ENCODE results near the gene AHCYL1. TPM values are rescaled to one million over a fixed set of nuclear protein-coding genes. Genes with fewer than 3 reads are reported as not detected.

Gene AHCYL1
- total and polyA plus RNA-seq, 7 donors: 42.6 to 76.7 (median 58.2) TPM

GRCh38 chr1:109991400-109991925 is 6.9 kb downstream of the AHCYL1 start:
- 90 to 95% methylated on average over 5 of the region's 5 CpGs for WGBS, 2 donors
- TF ChIP-seq POLR2AphosphoS5 (IDR thresholded peaks at IDR 0.05) (no peak), POLR2A (IDR thresholded peaks at IDR 0.05) (no peak), EP300 (IDR thresholded peaks at IDR 0.05) (no peak), CTCF (IDR thresholded peaks at IDR 0.05) (no peak)
- H3K36me3 ChIP-seq: no peaks in the 10 kb centered on the region
- intact Hi-C loops (cut with DNase I): no loop called here
- peaks cover 0 to 96% (median 83%) of the 10 kb centered on the region in 4 donors for H3K4me1 ChIP-seq
- no peaks in the 10 kb centered on the region for H3K27me3 ChIP-seq
- H3K4me3 ChIP-seq: no peak overlapping the region
- DNase-seq: no peak
- H3K9me3 ChIP-seq: no peaks in the 10 kb centered on the region
- peak overlapping the region; percentile 23 to 81 (median 76) for H3K27ac ChIP-seq

- peaks cover 0 to 96% (median 81%) of the 10 kb centered on the region in 4 donors for H3K4me1 ChIP-seq
- peak in 2 of 4 donors; percentile 10 to 15 for TF ChIP-seq POLR2AphosphoS5 (IDR thresholded peaks at IDR 0.05)
- TF ChIP-seq CTCF (IDR thresholded peaks at IDR 0.05): no peak
These were observed 9.3 kb downstream of the AHCYL1 start for GRCh38 chr1:109993885-109994284.

GRCh38 chr1:109994654-109995053 is 10.1 kb downstream of the AHCYL1 start:
- Histone ChIP-seq H3K9me3 (no peaks in the 10 kb centered on the region), H3K27ac (peak overlapping the region; percentile 74 to 81 (median 79)), H3K27me3 (no peaks in the 10 kb centered on the region), H3K36me3 (no peaks in the 10 kb centered on the region), H3K4me1 (peaks cover 0 to 96% (median 81%) of the 10 kb centered on the region in 4 donors), H3K4me3 (no peak overlapping the region)
- intact Hi-C loops (cut with DNase I): no loop called here
- DNase-seq: no peak
- 24 to 58% methylated on average over 1 of the region's 1 CpG for WGBS, 2 donors
- TF ChIP-seq POLR2AphosphoS5 (IDR thresholded peaks at IDR 0.05) (peak in 3 of 4 donors; percentile 9 to 51 (median 24)), POLR2A (IDR thresholded peaks at IDR 0.05) (no peak), EP300 (IDR thresholded peaks at IDR 0.05) (peak in 2 of 4 donors; percentile 11 to 26), CTCF (IDR thresholded peaks at IDR 0.05) (no peak)

More at GRCh38 chr1:109993885-109994284, 9.3 kb downstream of the AHCYL1 start:
- H3K9me3 ChIP-seq: no peaks in the 10 kb centered on the region
- WGBS, 2 donors: 11 to 45% methylated on average over 3 of the region's 3 CpGs
- H3K27me3 ChIP-seq: no peaks in the 10 kb centered on the region
- peak overlapping the region; percentile 74 to 81 (median 79) for H3K27ac ChIP-seq
- no peaks in the 10 kb centered on the region for H3K36me3 ChIP-seq
- intact Hi-C loops (cut with DNase I): no loop called here
- H3K4me3 ChIP-seq: peak overlapping the region in 1 of 4 donors; percentile 9
- no peak for DNase-seq

GRCh38 chr1:109995536-109995935 is 11.0 kb downstream of the AHCYL1 start:
- DNase-seq: no peak
- no peak overlapping the region for H3K4me3 ChIP-seq
- no peak for TF ChIP-seq POLR2AphosphoS5 (IDR thresholded peaks at IDR 0.05)
- TF ChIP-seq POLR2A (IDR thresholded peaks at IDR 0.05): no peak
- no peak for TF ChIP-seq EP300 (IDR thresholded peaks at IDR 0.05)
- TF ChIP-seq CTCF (IDR thresholded peaks at IDR 0.05): no peak
- intact Hi-C loops (cut with DNase I): no loop called here
- H3K27me3 ChIP-seq: no peaks in the 10 kb centered on the region
- H3K4me1 ChIP-seq: peaks cover 0 to 91% (median 78%) of the 10 kb centered on the region in 4 donors
- peak overlapping the region; percentile 74 to 81 (median 79) for H3K27ac ChIP-seq
- H3K36me3 ChIP-seq: no peaks in the 10 kb centered on the region
- WGBS, 2 donors: 76 to 97% methylated on average over 2 of the region's 2 CpGs
- H3K9me3 ChIP-seq: no peaks in the 10 kb centered on the region

GRCh38 chr1:109996476-109996875 is 11.9 kb downstream of the AHCYL1 start:
- peak overlapping the region in 2 of 4 donors; percentile 50 to 77 for H3K27ac ChIP-seq
- peaks cover 0 to 82% (median 69%) of the 10 kb centered on the region in 4 donors for H3K4me1 ChIP-seq
- no peak for DNase-seq
- TF ChIP-seq CTCF (IDR thresholded peaks at IDR 0.05) (no peak), EP300 (IDR thresholded peaks at IDR 0.05) (no peak), POLR2AphosphoS5 (IDR thresholded peaks at IDR 0.05) (no peak), POLR2A (IDR thresholded peaks at IDR 0.05) (no peak)
- H3K9me3 ChIP-seq: no peaks in the 10 kb centered on the region
- no peaks in the 10 kb centered on the region for H3K36me3 ChIP-seq
- H3K4me3 ChIP-seq: no peak overlapping the region
- intact Hi-C loops (cut with DNase I): no loop called here
- 85 to 88% methylated on average over 5 of the region's 5 CpGs for WGBS, 2 donors
- no peaks in the 10 kb centered on the region for H3K27me3 ChIP-seq

Data from sigmoid colon (tissue), 7 donors.